H9 (cell line): ENCODE data around the gene LRP1-AS. TPM values are rescaled to one million over a fixed set of nuclear protein-coding genes. Genes with fewer than 3 reads are reported as not detected.

Experiments used
- DNase-seq: peaks from one replicate; pipeline ENCODE4 v3.0.0-alpha.2; 2017
- H2AFZ ChIP-seq: one replicate; pipeline ENCODE4 v1.6.1; 2013; ENCODE audit warnings: mild to moderate bottlenecking, low read length, control low read depth, moderate library complexity
- H2AK5ac ChIP-seq: 2 replicates; pipeline ENCODE4 v1.6.1; 2013; ENCODE audit warnings: low read length, control low read depth, mixed read lengths; ENCODE audit not compliant: insufficient read length
- H2BK120ac ChIP-seq: one replicate; pipeline ENCODE4 v1.6.1; 2013; ENCODE audit warnings: low read depth, mild to moderate bottlenecking, low read length, control low read depth, inconsistent platforms; ENCODE audit not compliant: poor library complexity, severe bottlenecking
- H2BK12ac ChIP-seq: 2 replicates; pipeline ENCODE4 v1.6.1; 2013; ENCODE audit warnings: low read length, control low read depth, mixed read lengths, low read depth; ENCODE audit not compliant: insufficient read length
- H2BK15ac ChIP-seq: 2 replicates; pipeline ENCODE4 v1.6.1; 2013; ENCODE audit warnings: low read depth, low read length, control low read depth
- H2BK20ac ChIP-seq: one replicate; pipeline ENCODE4 v1.6.1; 2013; ENCODE audit warnings: low read depth, mild to moderate bottlenecking, low read length, control low read depth, inconsistent platforms; ENCODE audit not compliant: poor library complexity, severe bottlenecking
- H2BK5ac ChIP-seq: 2 replicates; pipeline ENCODE4 v1.6.1; 2013; ENCODE audit warnings: low read length, control low read depth, mixed read lengths; ENCODE audit not compliant: insufficient read length
- H3K14ac ChIP-seq: 2 replicates; pipeline ENCODE4 v1.6.1; 2013; ENCODE audit warnings: low read length, control low read depth; ENCODE audit not compliant: insufficient read depth
- H3K18ac ChIP-seq: 2 replicates; pipeline ENCODE4 v1.6.1; 2013; ENCODE audit warnings: low read depth, mild to moderate bottlenecking, mixed read lengths, low read length, control low read depth; ENCODE audit not compliant: insufficient read length
- H3K23ac ChIP-seq: 2 replicates; pipeline ENCODE4 v1.6.1; 2013; ENCODE audit warnings: low read length, control low read depth, mixed read lengths, low read depth; ENCODE audit not compliant: insufficient read length
- H3K23me2 ChIP-seq: 2 replicates; pipeline ENCODE4 v1.6.1; 2013; ENCODE audit warnings: low read depth, mild to moderate bottlenecking, mixed read lengths, low read length, control low read depth; ENCODE audit not compliant: insufficient read length, poor library complexity, severe bottlenecking
- H3K27ac ChIP-seq: 2 replicates; pipeline ENCODE4 v1.5.1; 2013; ENCODE audit warnings: low read length, control low read depth, mixed read lengths, low read depth; ENCODE audit not compliant: insufficient read length
- H3K27me3 ChIP-seq: 2 replicates; pipeline ENCODE4 v1.6.1; 2013; ENCODE audit warnings: low read length, control low read depth, inconsistent platforms; ENCODE audit not compliant: insufficient read depth
- H3K4ac ChIP-seq: 2 replicates; pipeline ENCODE4 v1.6.1; 2013; ENCODE audit warnings: low read depth, mild to moderate bottlenecking, control low read depth, inconsistent platforms, low read length, moderate library complexity
- H3K4me1 ChIP-seq: 2 replicates; pipeline ENCODE4 v1.6.1; 2013; ENCODE audit warnings: low read length, control low read depth, inconsistent platforms; ENCODE audit not compliant: insufficient read depth
- H3K4me2 ChIP-seq: 2 replicates; pipeline ENCODE4 v1.6.1; 2013; ENCODE audit warnings: low read length, control low read depth, mixed read lengths; ENCODE audit not compliant: insufficient read length, insufficient read depth
- H3K56ac ChIP-seq: 2 replicates; pipeline ENCODE4 v1.6.1; 2013; ENCODE audit warnings: low read depth, mild to moderate bottlenecking, mixed read lengths, low read length, control low read depth; ENCODE audit not compliant: insufficient read length
- H3K79me1 ChIP-seq: 2 replicates; pipeline ENCODE4 v1.6.1; 2013; ENCODE audit warnings: low read depth, mild to moderate bottlenecking, moderate library complexity, low read length, control low read depth, inconsistent platforms; ENCODE audit not compliant: insufficient read depth, poor library complexity, severe bottlenecking
- H3K79me2 ChIP-seq: 2 replicates; pipeline ENCODE4 v1.6.1; 2013; ENCODE audit warnings: low read length, control low read depth, inconsistent platforms; ENCODE audit not compliant: insufficient read depth
- H3K9ac ChIP-seq: 2 replicates; pipeline ENCODE4 v1.6.1; 2013; ENCODE audit warnings: low read length, control low read depth, mixed read lengths; ENCODE audit not compliant: insufficient read length; ENCODE audit errors: extremely low read depth
- H3K9me3 ChIP-seq: one replicate; pipeline ENCODE4 v1.6.1; 2013; ENCODE audit warnings: low read depth, low read length, inconsistent platforms; ENCODE audit not compliant: control insufficient read depth
- H3T11ph ChIP-seq: one replicate; pipeline ENCODE4 v1.6.1; 2013; ENCODE audit warnings: mild to moderate bottlenecking, low read length, control low read depth, inconsistent platforms
- H4K20me1 ChIP-seq: one replicate; pipeline ENCODE4 v1.6.1; 2013; ENCODE audit not compliant: control insufficient read depth, insufficient read length, insufficient read depth
- H4K5ac ChIP-seq: 2 replicates; pipeline ENCODE4 v1.6.1; 2013; ENCODE audit warnings: low read depth, mild to moderate bottlenecking, mixed read lengths, low read length, control low read depth; ENCODE audit not compliant: insufficient read length
- H4K8ac ChIP-seq: replicated peaks from 2 replicates; pipeline ENCODE4 v1.6.1; 2013; ENCODE audit warnings: low read length, control low read depth, mixed read lengths, low read depth; ENCODE audit not compliant: insufficient read length
- H4K91ac ChIP-seq: 2 replicates; pipeline ENCODE4 v1.6.1; 2013; ENCODE audit warnings: low read depth, mild to moderate bottlenecking, moderate library complexity, mixed read lengths, low read length, control low read depth; ENCODE audit not compliant: insufficient read length
- H3K27ac Mint-ChIP-seq, 3 experiments: 2 replicates in 2 of 3; 3 replicates in 1 of 3; pipeline ENCODE4 v1.8.0; 2020 to 2021; ENCODE audit warnings: mixed read lengths in 3 of 3, mild to moderate bottlenecking in 1 of 3, moderate library complexity in 1 of 3
- H3K27me3 Mint-ChIP-seq: 2 replicates; pipeline ENCODE4 v1.8.0; 2021; ENCODE audit warnings: low read depth, mild to moderate bottlenecking, moderate library complexity, mixed read lengths
- H3K36me3 Mint-ChIP-seq, 3 experiments: 2 replicates in 2 of 3; 3 replicates in 1 of 3; pipeline ENCODE4 v1.8.0; 2020 to 2021; ENCODE audit warnings: low read depth in 3 of 3, mixed read lengths in 3 of 3; ENCODE audit not compliant: insufficient read depth in 1 of 3
- H3K4me1 Mint-ChIP-seq, 2 experiments: 2 replicates each; pipeline ENCODE4 v1.8.0; 2020; ENCODE audit warnings: mixed read lengths in 2 of 2
- H3K4me3 Mint-ChIP-seq, 2 experiments: 2 replicates in 1 of 2; 3 replicates in 1 of 2; pipeline ENCODE4 v1.8.0; 2020 to 2021; ENCODE audit warnings: mild to moderate bottlenecking in 2 of 2, mixed read lengths in 2 of 2, moderate library complexity in 1 of 2
- H3K9me3 Mint-ChIP-seq, 2 experiments: 2 replicates in 1 of 2; 3 replicates in 1 of 2; pipeline ENCODE4 v1.8.0; 2020; ENCODE audit warnings: mild to moderate bottlenecking in 2 of 2, mixed read lengths in 2 of 2, moderate library complexity in 1 of 2
- WGBS: extraction: QIAGEN DNeasy Blood & Tissue Kit; methylation state at CpG from one replicate; pipeline ENCODE4 v1.1.7; 2013; ENCODE audit warnings: missing lambda C conversion rate, low lambda C conversion rate, mixed read lengths; ENCODE audit not compliant: insufficient read length; ENCODE audit errors: extremely low coverage; 5-methylcytosine and 5-hydroxymethylcytosine counted together
- total RNA-seq: library from RNA; stranded (reverse); gene quantifications from 2 replicates; pipeline ENCODE4 v1.2.1, GENCODE V29; 2021
- TF ChIP-seq, protein P1 (sequence below): fragments of 200-600 bp; sonication (generic); conservative IDR thresholded peaks from 3 replicates; pipeline ENCODE4 v1.8.0; 2021; ENCODE audit warnings: antibody characterized with exemption, mild to moderate bottlenecking

The LRP1-AS gene
- total RNA-seq, 1 experiment from 2014 or later: not detected

- H3K23ac ChIP-seq: no peak overlapping the region
- no peak overlapping the region for H4K8ac ChIP-seq
- DNase-seq: no peak
- TF ChIP-seq, protein P1, sequence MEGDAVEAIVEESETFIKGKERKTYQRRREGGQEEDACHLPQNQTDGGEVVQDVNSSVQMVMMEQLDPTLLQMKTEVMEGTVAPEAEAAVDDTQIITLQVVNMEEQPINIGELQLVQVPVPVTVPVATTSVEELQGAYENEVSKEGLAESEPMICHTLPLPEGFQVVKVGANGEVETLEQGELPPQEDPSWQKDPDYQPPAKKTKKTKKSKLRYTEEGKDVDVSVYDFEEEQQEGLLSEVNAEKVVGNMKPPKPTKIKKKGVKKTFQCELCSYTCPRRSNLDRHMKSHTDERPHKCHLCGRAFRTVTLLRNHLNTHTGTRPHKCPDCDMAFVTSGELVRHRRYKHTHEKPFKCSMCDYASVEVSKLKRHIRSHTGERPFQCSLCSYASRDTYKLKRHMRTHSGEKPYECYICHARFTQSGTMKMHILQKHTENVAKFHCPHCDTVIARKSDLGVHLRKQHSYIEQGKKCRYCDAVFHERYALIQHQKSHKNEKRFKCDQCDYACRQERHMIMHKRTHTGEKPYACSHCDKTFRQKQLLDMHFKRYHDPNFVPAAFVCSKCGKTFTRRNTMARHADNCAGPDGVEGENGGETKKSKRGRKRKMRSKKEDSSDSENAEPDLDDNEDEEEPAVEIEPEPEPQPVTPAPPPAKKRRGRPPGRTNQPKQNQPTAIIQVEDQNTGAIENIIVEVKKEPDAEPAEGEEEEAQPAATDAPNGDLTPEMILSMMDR: no peak
- no peak overlapping the region for H2BK12ac ChIP-seq
- no peak overlapping the region for H2AK5ac ChIP-seq
- WGBS: no CpG with 5 or more reads among the region's 8 CpGs
- H3T11ph ChIP-seq: no peak overlapping the region
- H3K9me3 ChIP-seq: no peaks in the 10 kb centered on the region
- H3K4me1 Mint-ChIP-seq: peaks cover 10 to 26% of the 10 kb centered on the region in 2 experiments
- H2BK120ac ChIP-seq: no peak overlapping the region
- no peak overlapping the region for H3K18ac ChIP-seq
- H3K27ac ChIP-seq: no peak overlapping the region
- H3K79me2 ChIP-seq: 0 out of 2 replicates have a peak, but pooled peaks cover 3% of the 10 kb centered on the region
- no peak overlapping the region for H2BK15ac ChIP-seq
- H2BK5ac ChIP-seq: no peak overlapping the region
- H4K20me1 ChIP-seq: no peaks in the 10 kb centered on the region
- H3K27me3 ChIP-seq: no peaks in the 10 kb centered on the region
- no peak overlapping the region for H3K9ac ChIP-seq
- no peak overlapping the region for H2BK20ac ChIP-seq
- peaks cover 34 to 85% (median 80%) of the 10 kb centered on the region in 3 experiments; a peak in 6 of 7 replicates for H3K36me3 Mint-ChIP-seq
- no peak overlapping the region for H3K14ac ChIP-seq
- no peak overlapping the region for H3K4me3 Mint-ChIP-seq
- H3K27ac Mint-ChIP-seq: peak overlapping the region in 1 of 3 experiments; percentile 68; a peak in 1 of 7 replicates
- H4K5ac ChIP-seq: no peak overlapping the region
- no peak overlapping the region for H4K91ac ChIP-seq
- no peaks in the 10 kb centered on the region for H3K4me1 ChIP-seq
- no peaks in the 10 kb centered on the region for H3K23me2 ChIP-seq
- peaks cover 4% of the 10 kb centered on the region for H3K79me1 ChIP-seq
- H3K56ac ChIP-seq: no peak overlapping the region
- no peak overlapping the region for H2AFZ ChIP-seq
- H3K27me3 Mint-ChIP-seq: no peaks in the 10 kb centered on the region
- H3K4me2 ChIP-seq: no peak overlapping the region
- H3K4ac ChIP-seq: no peak overlapping the region
- no peaks in the 10 kb centered on the region for H3K9me3 Mint-ChIP-seq
Observed at GRCh38 chr12:57141249-57141648, 6.2 kb downstream of the LRP1-AS start.
